ENCODE measurements around the gene ZBTB12. TPM values are rescaled to one million over a fixed set of nuclear protein-coding genes. Genes with fewer than 3 reads are reported as not detected.
"Not testable (repeated sequence)": the region's sequence is repeated elsewhere in the genome, so short reads cannot be mapped to it uniquely, and the experiment has no call there.

The ZBTB12 gene
- total and polyA plus RNA-seq, 9 of the 15 experiments (the other 6 are each of a cell fraction or from before 2014, with no cell fraction given): 0.03 to 12.4 (median 5.8) TPM; not detected in 1

DNA sequence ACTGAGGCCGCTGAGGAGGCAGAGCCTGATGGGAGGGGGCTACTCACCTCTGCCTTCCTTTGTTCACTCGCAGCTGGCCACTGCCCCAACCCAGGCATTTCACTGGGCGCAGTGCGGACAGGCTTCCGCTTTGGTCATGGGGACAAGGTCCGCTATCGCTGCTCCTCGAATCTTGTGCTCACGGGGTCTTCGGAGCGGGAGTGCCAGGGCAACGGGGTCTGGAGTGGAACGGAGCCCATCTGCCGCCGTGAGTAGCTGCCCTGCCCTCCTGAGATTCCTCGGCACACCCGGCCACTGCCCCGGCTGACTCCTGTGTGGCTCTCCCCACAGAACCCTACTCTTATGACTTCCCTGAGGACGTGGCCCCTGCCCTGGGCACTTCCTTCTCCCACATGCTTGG lies 31.7 kb upstream of the ZBTB12 start:
- no peak for DNase-seq (ENCODE audit: extremely low read depth in 1 of 4, low spot score in 3 of 4)
- peak overlapping the region in 1 of 2 experiments; percentile 73; a peak in 2 of 4 replicates for H3K9ac ChIP-seq (ENCODE audit: insufficient read depth in 1 of 2, low read depth in 2 of 2, low read length in 2 of 2)
- intact Hi-C loops (cut with micrococcal nuclease): no loop called here
- 36% methylated on average over 16 of the region's 19 CpGs for WGBS (ENCODE audit: insufficient coverage, low coverage, missing lambda C conversion rate)
- H3K79me2 ChIP-seq (ENCODE audit: control insufficient read depth, insufficient read depth, low read length): no peaks in the 10 kb centered on the region
- H3K4me1 ChIP-seq (replicated peaks in 1 of 2; ENCODE audit: control insufficient read depth in 2 of 2, insufficient read depth in 2 of 2, low read length in 2 of 2): peaks cover 0 to 7% of the 10 kb centered on the region in 2 experiments; a peak in 1 of 5 replicates
- no peak overlapping the region for H3K4me2 ChIP-seq (ENCODE audit: insufficient read depth, low read length)
- H3K36me3 ChIP-seq (ENCODE audit: control insufficient read depth, insufficient read depth, low read length): no peaks in the 10 kb centered on the region
- H3K9me3 ChIP-seq (replicated peaks; ENCODE audit: control insufficient read depth, insufficient read depth, low read depth, low read length): no peaks in the 10 kb centered on the region
- ChIA-PET CTCF (ENCODE audit: low intra/inter-chr PET ratio) (no interaction called here), POLR2A (interaction anchor here (0.6 to 0.7 kb wide), 2 partner anchors 65 to 255 kb away, joined by 3 to 4 read pairs; no protein-coding TSS in a partner anchor)
- in situ Hi-C loops (cut with MboI): no loop called here
- H2AFZ ChIP-seq (ENCODE audit: low read depth, low read length): peak overlapping the region; percentile 17; the same call in 1 of the 2 replicates
- H3K27me3 ChIP-seq (ENCODE audit: control insufficient read depth in 2 of 2, insufficient read depth in 2 of 2, low read length in 2 of 2): peaks cover 8 to 12% of the 10 kb centered on the region in 2 experiments; a peak in 2 of 5 replicates
- ATAC-seq: peak; percentile 16; the same call in 2 of the 3 replicates
- FAIRE-seq: no peak
- no TSS peak for BruUV-seq (replicated peaks)
- H3K9me1 ChIP-seq (ENCODE audit: control insufficient read depth, insufficient read depth, low read length): no peaks in the 10 kb centered on the region
- TF ChIP-seq NR2C1 (IDR thresholded peaks at IDR 0.05) (no peak), NR2C1 (tag; IDR thresholded peaks at IDR 0.05) (no peak), ZNF699 (CRISPR knock-in tag; IDR thresholded peaks at IDR 0.05; ENCODE audit: insufficient replicate concordance) (no peak), TBP (optimal IDR thresholded peaks at IDR 0.05; ENCODE audit: low read depth, low read length) (no peak), ZNF3 (CRISPR knock-in tag; IDR thresholded peaks at IDR 0.05) (no peak), ZFX (CRISPR knock-in tag; IDR thresholded peaks at IDR 0.05) (no peak)
- TF ChIP-seq, protein P1, sequence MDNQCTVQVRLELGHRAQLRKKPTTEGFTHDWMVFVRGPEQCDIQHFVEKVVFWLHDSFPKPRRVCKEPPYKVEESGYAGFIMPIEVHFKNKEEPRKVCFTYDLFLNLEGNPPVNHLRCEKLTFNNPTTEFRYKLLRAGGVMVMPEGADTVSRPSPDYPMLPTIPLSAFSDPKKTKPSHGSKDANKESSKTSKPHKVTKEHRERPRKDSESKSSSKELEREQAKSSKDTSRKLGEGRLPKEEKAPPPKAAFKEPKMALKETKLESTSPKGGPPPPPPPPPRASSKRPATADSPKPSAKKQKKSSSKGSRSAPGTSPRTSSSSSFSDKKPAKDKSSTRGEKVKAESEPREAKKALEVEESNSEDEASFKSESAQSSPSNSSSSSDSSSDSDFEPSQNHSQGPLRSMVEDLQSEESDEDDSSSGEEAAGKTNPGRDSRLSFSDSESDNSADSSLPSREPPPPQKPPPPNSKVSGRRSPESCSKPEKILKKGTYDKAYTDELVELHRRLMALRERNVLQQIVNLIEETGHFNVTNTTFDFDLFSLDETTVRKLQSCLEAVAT (IDR thresholded peaks at IDR 0.05): no peak
- TF ChIP-seq, protein P2, sequence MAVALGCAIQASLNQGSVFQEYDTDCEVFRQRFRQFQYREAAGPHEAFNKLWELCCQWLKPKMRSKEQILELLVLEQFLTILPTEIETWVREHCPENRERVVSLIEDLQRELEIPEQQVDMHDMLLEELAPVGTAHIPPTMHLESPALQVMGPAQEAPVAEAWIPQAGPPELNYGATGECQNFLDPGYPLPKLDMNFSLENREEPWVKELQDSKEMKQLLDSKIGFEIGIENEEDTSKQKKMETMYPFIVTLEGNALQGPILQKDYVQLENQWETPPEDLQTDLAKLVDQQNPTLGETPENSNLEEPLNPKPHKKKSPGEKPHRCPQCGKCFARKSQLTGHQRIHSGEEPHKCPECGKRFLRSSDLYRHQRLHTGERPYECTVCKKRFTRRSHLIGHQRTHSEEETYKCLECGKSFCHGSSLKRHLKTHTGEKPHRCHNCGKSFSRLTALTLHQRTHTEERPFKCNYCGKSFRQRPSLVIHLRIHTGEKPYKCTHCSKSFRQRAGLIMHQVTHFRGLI (CRISPR knock-in tag; IDR thresholded peaks at IDR 0.05): no peak
- TF ChIP-seq, protein P3, sequence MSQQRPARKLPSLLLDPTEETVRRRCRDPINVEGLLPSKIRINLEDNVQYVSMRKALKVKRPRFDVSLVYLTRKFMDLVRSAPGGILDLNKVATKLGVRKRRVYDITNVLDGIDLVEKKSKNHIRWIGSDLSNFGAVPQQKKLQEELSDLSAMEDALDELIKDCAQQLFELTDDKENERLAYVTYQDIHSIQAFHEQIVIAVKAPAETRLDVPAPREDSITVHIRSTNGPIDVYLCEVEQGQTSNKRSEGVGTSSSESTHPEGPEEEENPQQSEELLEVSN (IDR thresholded peaks at IDR 0.05; ENCODE audit: borderline replicate concordance in 1 of 2, extremely low read depth in 1 of 2, insufficient read depth in 1 of 2, insufficient read length in 1 of 2, low read depth in 1 of 2, low read length in 1 of 2, poor library complexity in 1 of 2, severe bottlenecking in 1 of 2): no peak
- H4K20me1 ChIP-seq (replicated peaks; ENCODE audit: control insufficient read depth, insufficient read depth, low read length): no peaks in the 10 kb centered on the region
- H3K4me3 ChIP-seq: no peak overlapping the region
- H3K27ac ChIP-seq (ENCODE audit: extremely low read depth, low read depth, low read length): no peak overlapping the region

DNA sequence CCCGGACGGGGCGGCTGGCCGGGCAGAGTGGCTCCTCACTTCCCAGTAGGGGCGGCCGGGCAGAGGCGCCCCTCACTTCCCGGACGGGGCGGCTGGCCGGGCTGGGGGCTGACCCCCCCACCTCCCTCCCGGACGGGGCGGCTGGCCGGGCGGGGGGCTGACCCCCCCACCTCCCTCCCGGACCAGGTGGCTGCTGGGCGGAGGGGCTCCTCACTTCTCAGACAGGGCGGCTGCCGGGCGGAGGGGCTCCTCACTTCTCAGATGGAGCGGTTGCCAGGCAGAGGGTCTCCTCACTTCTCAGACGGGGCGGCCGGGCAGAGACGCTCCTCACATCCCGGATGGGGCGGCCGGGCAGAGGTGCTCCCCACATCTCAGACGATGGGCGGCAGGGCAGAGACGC lies 30.3 kb upstream of the ZBTB12 start:
- intact Hi-C loops (cut with micrococcal nuclease); H2AFZ ChIP-seq (ENCODE audit: low read depth, low read length); CTCF ChIA-PET (ENCODE audit: low intra/inter-chr PET ratio); H3K36me3 ChIP-seq (ENCODE audit: control insufficient read depth, insufficient read depth, low read length); in situ Hi-C loops (cut with MboI); H3K9me1 ChIP-seq (ENCODE audit: control insufficient read depth, insufficient read depth, low read length); H3K27ac ChIP-seq (ENCODE audit: extremely low read depth, low read depth, low read length); H3K9me3 ChIP-seq (replicated peaks; ENCODE audit: control insufficient read depth, insufficient read depth, low read depth, low read length); H3K4me2 ChIP-seq (ENCODE audit: insufficient read depth, low read length); H4K20me1 ChIP-seq (replicated peaks; ENCODE audit: control insufficient read depth, insufficient read depth, low read length); ATAC-seq; DNase-seq (ENCODE audit: extremely low read depth in 1 of 4, low spot score in 3 of 4); POLR2A ChIA-PET; H3K9ac ChIP-seq (ENCODE audit: insufficient read depth in 1 of 2, low read depth in 2 of 2, low read length in 2 of 2); BruUV-seq (replicated peaks); H3K4me3 ChIP-seq; FAIRE-seq; H3K79me2 ChIP-seq (ENCODE audit: control insufficient read depth, insufficient read depth, low read length): not testable (repeated sequence)
- Histone ChIP-seq H3K27me3 (ENCODE audit: control insufficient read depth in 2 of 2, insufficient read depth in 2 of 2, low read length in 2 of 2) (peaks cover 8 to 12% of the 10 kb centered on the region in 2 experiments; a peak in 2 of 5 replicates), H3K4me1 (replicated peaks in 1 of 2; ENCODE audit: control insufficient read depth in 2 of 2, insufficient read depth in 2 of 2, low read length in 2 of 2) (peaks cover 6 to 13% of the 10 kb centered on the region in 2 experiments; a peak in 4 of 5 replicates)
- 52% methylated on average over 4 of the region's 32 CpGs for WGBS (ENCODE audit: insufficient coverage, low coverage, missing lambda C conversion rate)
